NCI-H226 (cell line): ENCODE results near the gene PLA2G3.
A peak's percentile ranks its signal among the peaks of the same experiment; 100 is the strongest.
"Not testable (repeated sequence)": the region's sequence is repeated elsewhere in the genome, so short reads cannot be mapped to it uniquely, and the experiment has no call there.

Experiments
- DNase-seq: peaks from one replicate; pipeline ENCODE4 v3.0.0-alpha.2; 2015

Gene PLA2G3

DNA sequence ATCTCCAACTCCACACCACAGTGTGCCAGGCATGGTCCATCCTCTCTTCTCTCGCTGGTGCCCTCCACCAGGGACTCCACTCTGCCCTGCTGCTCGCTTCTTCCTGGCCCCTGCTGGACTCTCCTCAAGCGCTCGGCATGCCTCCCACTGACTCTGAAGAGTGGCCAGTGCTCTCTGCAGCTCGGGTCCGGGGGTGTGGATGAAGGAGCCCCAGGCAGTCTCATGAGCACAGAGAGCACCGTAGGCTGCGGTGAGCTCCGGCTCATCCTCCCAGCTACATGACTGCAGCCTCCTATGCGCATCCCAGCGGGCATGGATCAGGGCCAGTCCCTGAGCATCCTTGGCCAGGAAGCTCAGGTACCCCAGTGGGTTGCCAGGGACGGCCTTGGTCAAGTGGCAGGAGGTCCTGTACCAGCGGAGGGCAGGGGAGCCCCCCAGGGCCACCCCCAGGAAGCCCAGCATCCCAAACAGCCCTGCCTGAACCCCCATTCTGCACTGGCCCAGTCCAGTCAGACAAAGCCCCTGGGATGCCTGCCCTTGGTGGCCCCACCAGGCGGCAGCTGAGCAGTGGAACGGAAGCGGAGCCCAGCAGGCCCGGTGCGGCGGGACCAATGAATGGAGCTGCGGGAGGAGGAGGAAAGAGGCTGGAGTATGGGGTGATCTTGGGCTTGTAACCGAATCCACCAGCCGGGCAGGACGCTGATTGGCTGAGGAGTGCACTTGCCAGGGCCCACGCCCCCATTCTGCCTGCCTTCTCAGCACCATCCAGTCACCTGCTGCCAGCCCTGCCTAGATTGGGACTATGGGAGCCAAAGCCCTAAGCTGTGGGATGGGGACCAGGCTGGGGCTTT is at the start of gene PLA2G3:
PLA2G3 (minus strand) TSS at position 643 of the 851 bp plus-strand sequence; CDS start at position 489, 154 bp downstream.
- peak; percentile 34 for DNase-seq

GRCh38 chr22:31187627-31188026 is 47.3 kb upstream of the PLA2G3 start:
- DNase-seq, result no peak

GRCh38 chr22:31185056-31185455 is 44.7 kb upstream of the PLA2G3 start:
- no peak for DNase-seq

DNA sequence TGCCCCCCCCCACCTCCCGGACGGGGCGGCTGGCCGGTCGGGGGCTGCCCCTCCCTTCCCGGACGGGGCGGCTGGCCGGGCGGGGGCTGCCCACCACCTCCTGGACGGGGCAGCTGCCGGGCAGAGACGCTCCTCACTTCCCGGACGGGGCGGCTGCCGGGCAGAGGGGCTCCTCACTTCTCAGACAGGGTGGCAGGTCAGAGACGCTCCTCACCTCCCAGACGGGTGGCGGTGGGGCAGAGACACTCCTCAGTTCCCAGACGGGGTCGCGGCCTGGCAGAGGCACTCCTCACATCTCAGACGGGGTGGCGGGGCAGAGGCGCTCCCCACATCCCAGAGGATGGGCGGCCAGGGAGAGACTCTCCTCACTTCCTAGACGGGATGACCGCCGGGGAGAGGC is 43.7 kb upstream of the PLA2G3 start:
- no peak for DNase-seq

GRCh38 chr22:31179345-31179744 is 39.0 kb upstream of the PLA2G3 start:
- DNase-seq, result no peak

DNA sequence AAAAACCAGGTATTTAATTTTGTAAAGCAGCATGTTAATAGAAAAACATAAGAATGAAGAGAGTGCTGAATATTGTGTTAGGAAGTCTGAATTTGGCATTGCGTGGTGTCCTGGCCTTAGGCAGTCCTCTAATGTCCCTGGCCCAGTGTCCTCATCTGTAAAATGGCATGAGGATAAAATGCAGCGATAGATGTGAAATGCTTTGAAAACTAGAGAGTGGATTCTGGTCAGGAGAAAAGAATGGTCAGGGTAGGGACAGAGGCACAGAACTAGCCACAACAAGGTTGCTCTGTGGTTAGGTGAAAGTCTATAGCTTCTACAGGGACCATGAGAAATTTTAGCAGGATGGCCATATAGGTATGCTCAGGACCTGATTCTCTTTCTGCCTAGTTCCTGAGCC is 38.6 kb upstream of the PLA2G3 start:
- no peak for DNase-seq

GRCh38 chr22:31177420-31178162 is 37.3 kb upstream of the PLA2G3 start:
- DNase-seq, result peak; percentile 77

- no peak for DNase-seq
These were observed 36.6 kb upstream of the PLA2G3 start for GRCh38 chr22:31176923-31177322.

DNA sequence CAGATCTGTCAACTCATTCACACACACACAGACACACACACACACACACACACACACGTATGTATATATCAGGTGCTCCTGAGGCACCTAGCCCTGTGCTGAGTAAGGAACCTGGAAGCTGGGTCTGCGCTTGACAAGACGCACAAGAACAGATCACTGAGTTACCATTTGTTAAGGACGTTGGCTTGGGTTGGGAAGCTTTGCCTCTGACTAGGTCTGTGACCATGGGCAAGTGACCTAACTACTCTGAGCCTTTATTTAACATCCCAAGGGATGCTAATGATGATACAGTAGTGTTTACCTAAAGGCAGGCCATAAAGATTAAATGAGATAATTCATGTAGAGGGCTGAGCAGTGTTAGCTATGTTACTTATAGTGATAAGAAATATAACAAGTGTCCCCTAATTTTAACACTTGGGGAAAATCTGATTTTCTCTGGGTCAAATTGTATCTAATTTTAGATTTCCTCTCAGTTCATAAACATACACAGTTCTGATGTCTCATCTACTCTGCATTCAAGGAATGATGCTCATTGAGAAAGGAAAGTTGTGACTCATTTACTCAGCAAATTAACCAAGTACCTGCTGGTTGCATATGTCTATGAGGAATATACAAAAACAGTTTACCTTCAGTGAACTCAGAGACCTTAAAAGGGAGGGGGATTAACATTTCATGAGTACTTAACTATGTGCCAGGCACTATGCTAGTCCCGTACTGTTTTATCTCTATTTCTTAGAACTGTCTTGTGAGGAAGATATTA is 33.3 kb upstream of the PLA2G3 start:
- DNase-seq, result peak; percentile 64

- not testable (repeated sequence) for DNase-seq
These were observed 31.4 kb upstream of the PLA2G3 start for GRCh38 chr22:31171734-31172133.

DNA sequence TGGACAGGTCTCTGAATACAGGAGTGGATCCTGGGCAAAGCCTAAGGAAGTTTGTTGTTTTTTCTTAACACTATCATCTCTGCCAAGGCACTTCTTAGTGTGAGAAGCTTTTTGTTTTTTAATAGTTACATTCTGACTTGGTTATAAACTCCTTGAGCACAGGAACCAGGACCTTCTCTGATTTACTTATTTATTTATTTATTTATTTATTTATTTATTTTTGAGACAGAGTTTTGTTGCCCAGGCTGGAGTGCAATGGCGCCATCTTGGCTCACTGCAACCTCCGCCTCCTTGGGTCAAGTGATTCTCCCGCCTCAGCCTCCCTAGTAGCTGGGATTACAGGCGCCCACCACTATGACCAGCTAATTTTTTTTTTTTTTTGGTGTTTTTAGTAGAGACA is 30.7 kb upstream of the PLA2G3 start:
- no peak for DNase-seq

- no peak for DNase-seq
These were observed 21.9 kb upstream of the PLA2G3 start for GRCh38 chr22:31162015-31162765.

DNA sequence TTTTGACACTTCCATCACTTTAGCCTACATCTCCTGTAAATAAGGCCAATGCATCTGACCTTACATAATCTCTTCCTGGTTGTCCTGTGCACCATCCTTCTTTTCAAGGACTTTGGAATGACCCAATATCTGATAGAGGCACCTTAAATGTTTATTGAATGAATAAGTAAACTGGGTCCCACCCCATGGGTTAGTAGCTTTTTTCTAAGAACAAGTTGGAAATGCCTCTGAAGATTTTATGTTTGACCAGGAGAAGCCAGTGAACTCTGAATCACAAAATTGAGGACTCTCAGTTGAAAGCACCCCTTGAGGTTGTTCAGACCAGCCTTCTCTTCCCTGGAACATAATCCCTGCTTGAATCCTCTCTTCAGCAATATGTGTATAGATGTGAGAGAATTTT is 21.1 kb upstream of the PLA2G3 start:
- DNase-seq, result no peak

- DNase-seq, result no peak
These were observed 20.1 kb upstream of the PLA2G3 start for GRCh38 chr22:31160328-31160978.

- no peak for DNase-seq
These were observed 15.1 kb upstream of the PLA2G3 start for GRCh38 chr22:31155422-31155821.

DNA sequence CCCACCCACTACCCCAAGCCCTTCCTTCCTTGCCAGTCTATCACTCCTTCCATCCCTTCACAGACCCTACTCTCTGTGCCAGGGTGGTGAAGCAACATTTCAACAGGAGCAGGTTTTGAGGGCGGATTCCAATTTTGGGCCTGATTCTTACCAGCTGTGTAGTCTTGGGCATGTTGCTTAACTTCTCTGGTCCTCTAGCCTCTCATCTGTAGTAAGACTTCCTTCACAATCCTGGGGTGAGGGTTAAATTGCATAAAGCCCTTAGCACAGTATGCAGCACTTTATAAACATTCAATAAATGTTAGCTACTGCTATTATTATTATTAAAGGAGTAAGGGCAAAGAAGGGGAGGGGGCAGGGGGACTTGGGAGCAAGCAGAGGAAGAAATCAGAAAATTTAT is 14.7 kb upstream of the PLA2G3 start:
- no peak for DNase-seq

GRCh38 chr22:31153357-31153756 is 13.0 kb upstream of the PLA2G3 start:
- no peak for DNase-seq

GRCh38 chr22:31151872-31152271 is 11.6 kb upstream of the PLA2G3 start:
- no peak for DNase-seq

DNA sequence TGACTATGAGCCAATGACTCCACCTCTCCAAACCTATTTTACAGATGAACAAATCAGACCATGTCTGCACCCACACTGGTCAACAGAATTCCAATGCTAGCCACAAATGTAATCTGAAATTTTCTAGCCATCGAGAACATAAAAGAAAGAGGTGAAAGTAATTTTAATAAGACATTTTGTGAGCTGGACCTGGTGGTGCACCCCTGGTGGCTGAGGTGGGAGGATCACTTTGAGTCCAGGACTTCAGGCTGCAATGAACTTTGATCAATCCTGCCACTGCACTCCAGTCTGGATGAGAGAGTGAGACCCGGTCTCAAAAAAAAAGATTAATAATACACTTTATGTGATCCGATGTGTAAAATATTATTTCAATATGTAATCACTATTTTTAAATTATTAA is 10.3 kb upstream of the PLA2G3 start:
- no peak for DNase-seq

- DNase-seq, result peak; percentile 25
These were observed 8.8 kb upstream of the PLA2G3 start for GRCh38 chr22:31148953-31149627.

DNA sequence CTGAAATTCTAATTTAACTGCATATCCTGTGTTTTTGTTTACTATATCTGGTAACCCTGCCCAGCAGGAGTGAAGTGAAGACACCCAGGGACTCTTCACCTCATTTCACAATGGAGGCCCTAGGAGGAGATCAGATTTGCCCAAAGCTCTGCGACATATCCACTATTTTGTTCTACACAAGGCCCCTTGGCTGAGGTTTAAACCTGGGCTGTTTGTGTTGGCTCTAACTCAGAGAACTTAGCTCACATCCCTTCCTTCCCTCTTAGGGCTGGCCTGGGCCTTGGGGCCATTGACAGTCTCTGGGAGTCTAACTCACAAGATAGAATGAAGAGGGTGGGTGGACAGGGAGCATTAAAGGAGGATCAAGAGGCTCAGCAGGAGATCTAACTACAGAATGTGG is 8.2 kb upstream of the PLA2G3 start:
- DNase-seq, result no peak

DNA sequence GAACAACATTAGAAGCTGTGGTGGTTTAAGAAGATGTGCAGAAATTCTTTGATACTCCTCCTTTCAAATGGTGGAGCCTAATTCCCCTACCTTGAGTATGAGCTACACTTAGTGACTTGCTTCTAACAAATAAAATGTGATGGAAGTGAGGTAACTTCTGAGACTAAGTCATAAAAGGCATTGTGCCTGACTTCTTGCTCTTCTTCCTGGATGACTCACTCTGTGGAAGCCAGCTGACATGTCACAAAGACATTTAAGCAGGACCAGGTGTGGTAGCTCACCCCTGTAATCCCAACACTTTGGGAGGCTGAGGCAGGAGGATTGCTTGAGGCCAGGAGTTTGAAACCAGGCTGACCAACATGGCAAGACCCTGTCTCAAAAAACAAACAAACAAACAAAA is 3.9 kb upstream of the PLA2G3 start:
- no peak for DNase-seq
